GM18498 (cell line): ENCODE measurements around the gene SLC39A3.
"Not testable (repeated sequence)": the region's sequence is repeated elsewhere in the genome, so short reads cannot be mapped to it uniquely, and the experiment has no call there.

Experiments used
- ATAC-seq: cut with Tn5 transposase; IDR thresholded peaks from one replicate; pipeline ENCODE4 v1.9.1; 2021; ENCODE audit warnings: mild to moderate bottlenecking, moderate library complexity; ENCODE audit not compliant: unreplicated experiment

SLC39A3 gene

GRCh38 chr19:2723747-2724146, 16.1 kb downstream of the SLC39A3 start:
- ATAC-seq, result no peak

- ATAC-seq, result no peak
Observed at GRCh38 chr19:2723345-2723715, 16.5 kb downstream of the SLC39A3 start.

- ATAC-seq, result no peak
Observed at GRCh38 chr19:2722541-2723344, 17.1 kb downstream of the SLC39A3 start.

- no peak for ATAC-seq
Observed at GRCh38 chr19:2721570-2722540, 18.0 kb downstream of the SLC39A3 start.

GRCh38 chr19:2720777-2721569, 18.8 kb downstream of the SLC39A3 start, which contains the start of gene DIRAS1:
Gene DIRAS1 (minus strand): TSS chr19:2721372. CDS start chr19:2717806, 3,566 bp downstream.
- ATAC-seq, result no peak

- ATAC-seq, result no peak
Observed at GRCh38 chr19:2719920-2720776, 19.7 kb downstream of the SLC39A3 start.

GRCh38 chr19:2719232-2719735, 20.5 kb downstream of the SLC39A3 start:
- no peak for ATAC-seq

- no peak for ATAC-seq
Observed at GRCh38 chr19:2717638-2718541, 21.9 kb downstream of the SLC39A3 start.

GRCh38 chr19:2716722-2717637, 22.8 kb downstream of the SLC39A3 start:
- no peak for ATAC-seq

- no peak for ATAC-seq
Observed at GRCh38 chr19:2716275-2716650, 23.6 kb downstream of the SLC39A3 start.

- ATAC-seq, result no peak
Observed at GRCh38 chr19:2715470-2716274, 24.1 kb downstream of the SLC39A3 start.

- no peak for ATAC-seq
Observed at GRCh38 chr19:2714531-2715269, 25.1 kb downstream of the SLC39A3 start.

GRCh38 chr19:2714102-2714501, 25.7 kb downstream of the SLC39A3 start:
- not testable (repeated sequence) for ATAC-seq

GRCh38 chr19:2713170-2713569, 26.6 kb downstream of the SLC39A3 start:
- ATAC-seq, result not testable (repeated sequence)

GRCh38 chr19:2711875-2712205, 28.0 kb downstream of the SLC39A3 start:
- no peak for ATAC-seq

GRCh38 chr19:2711172-2711874, 28.5 kb downstream of the SLC39A3 start:
- ATAC-seq, result no peak
